Naive thymus-derived CD8-positive, alpha-beta T cell (primary cell): ENCODE data around the gene KLHL12. TPM values are rescaled to one million over a fixed set of nuclear protein-coding genes. Genes with fewer than 3 reads are reported as not detected.
A peak's percentile ranks its signal among the peaks of the same experiment; 100 is the strongest.
"Not testable (repeated sequence)": the region's sequence is repeated elsewhere in the genome, so short reads cannot be mapped to it uniquely, and the experiment has no call there.

Source experiments
- ATAC-seq, 2 donors: fragments of 150-1000 bp; cut with Tn5 transposase in 1 of 2; sonication (Bioruptor Pico), chemical (Tn5 transposase) in 1 of 2; 1 replicate in 1 of 2; 2 replicates in 1 of 2; pipeline ENCODE4 v1.10.0; 2021; ENCODE audit warnings: mild to moderate bottlenecking in 2 of 2, moderate library complexity in 2 of 2
- POLR2A ChIA-PET: fragments of 350-600 bp; sonication (Branson Sonifier 250); formaldehyde crosslinking; loops from one replicate; lab custom pipeline; 2021; ENCODE audit warnings: antibody characterized with exemption; lab: Charles Lee
- DNase-seq, 10 donors: peaks; one replicate each; pipeline versions ENCODE4 v3.0.0 to v3.0.0-alpha.2; 2020 to 2022
- H3K27ac Mint-ChIP-seq, 10 donors: one replicate each; pipeline ENCODE4 v1.8.0; 2020 to 2022; ENCODE audit warnings: mild to moderate bottlenecking in 10 of 10, mixed read lengths in 10 of 10, moderate library complexity in 4 of 10, inconsistent platforms in 1 of 10
- H3K27me3 Mint-ChIP-seq, 5 donors: one replicate each; pipeline ENCODE4 v1.8.0; 2021 to 2022; ENCODE audit warnings: mixed read lengths in 5 of 5
- H3K36me3 Mint-ChIP-seq, 3 donors: one replicate each; pipeline ENCODE4 v1.8.0; 2020 to 2022; ENCODE audit warnings: mixed read lengths in 3 of 3, mild to moderate bottlenecking in 2 of 3, inconsistent platforms in 1 of 3
- H3K4me1 Mint-ChIP-seq, 4 donors: one replicate each; pipeline ENCODE4 v1.8.0; 2021 to 2022; ENCODE audit warnings: mixed read lengths in 4 of 4
- H3K4me3 Mint-ChIP-seq, 10 donors: one replicate each; pipeline ENCODE4 v1.8.0; 2020 to 2022; ENCODE audit warnings: mild to moderate bottlenecking in 10 of 10, mixed read lengths in 10 of 10, moderate library complexity in 6 of 10, inconsistent platforms in 1 of 10
- H3K9me3 Mint-ChIP-seq, 9 donors: one replicate each; pipeline ENCODE4 v1.8.0; 2020 to 2022; ENCODE audit warnings: mixed read lengths in 9 of 9, mild to moderate bottlenecking in 3 of 9, inconsistent platforms in 1 of 9, moderate library complexity in 1 of 9
- polyA plus RNA-seq, 3 donors: library from polyadenylated mRNA; unstranded; fragments of 300-500 nt; fragmentation: Illumina TruSeq; gene quantifications; one replicate each; pipeline ENCODE4 v1.2.3, GENCODE V29; 2021
- total RNA-seq, 8 experiments: library from RNA in 2 of 8; stranded (reverse) in 2 of 8; gene quantifications; one replicate each; pipeline ENCODE4 v1.2.3 and lab custom pipeline; 2021 to 2026

The KLHL12 gene
- total and polyA plus RNA-seq, 5 experiments from 2014 or later: 12.5 to 25.4 (median 16.5) TPM

GRCh38 chr1:202909494-202909893 is 17.5 kb downstream of the KLHL12 start:
- POLR2A ChIA-PET: no interaction called here
- DNase-seq: no peak
- Mint-ChIP-seq H3K9me3 (no peaks in the 10 kb centered on the region), H3K4me3 (no peak overlapping the region), H3K36me3 (peaks cover 9 to 88% (median 25%) of the 10 kb centered on the region in 3 donors), H3K27ac (peak overlapping the region in 2 of 10 donors; percentile 35 to 72), H3K4me1 (peaks cover 1 to 7% (median 3%) of the 10 kb centered on the region in 4 donors), H3K27me3 (no peaks in the 10 kb centered on the region)
- no peak for ATAC-seq

DNA sequence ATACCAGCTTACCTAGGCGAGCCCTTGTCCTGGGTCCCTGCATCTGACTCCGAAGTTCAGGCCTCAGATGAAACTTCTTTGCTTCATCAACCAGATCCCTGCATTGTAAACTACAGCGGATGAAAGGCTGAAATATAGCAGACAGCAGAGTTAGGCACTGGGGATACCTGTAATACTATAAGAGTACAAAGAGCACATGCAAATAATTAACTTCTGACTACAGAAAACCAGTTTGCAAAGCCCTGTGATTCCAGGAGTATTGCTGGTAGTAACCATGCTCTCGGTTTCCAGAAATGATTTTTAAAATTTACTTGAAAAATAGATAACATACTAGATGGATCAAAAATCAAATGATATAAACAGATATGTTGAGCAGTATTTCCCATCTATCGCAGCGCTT is 18.0 kb downstream of the KLHL12 start:
- no peak for ATAC-seq
- Mint-ChIP-seq H3K27me3 (no peaks in the 10 kb centered on the region), H3K27ac (no peak overlapping the region), H3K9me3 (no peaks in the 10 kb centered on the region), H3K4me1 (peaks cover 1 to 7% (median 2%) of the 10 kb centered on the region in 4 donors), H3K36me3 (peaks cover 8 to 86% (median 25%) of the 10 kb centered on the region in 3 donors), H3K4me3 (no peak overlapping the region)
- POLR2A ChIA-PET: no interaction called here
- no peak for DNase-seq

DNA sequence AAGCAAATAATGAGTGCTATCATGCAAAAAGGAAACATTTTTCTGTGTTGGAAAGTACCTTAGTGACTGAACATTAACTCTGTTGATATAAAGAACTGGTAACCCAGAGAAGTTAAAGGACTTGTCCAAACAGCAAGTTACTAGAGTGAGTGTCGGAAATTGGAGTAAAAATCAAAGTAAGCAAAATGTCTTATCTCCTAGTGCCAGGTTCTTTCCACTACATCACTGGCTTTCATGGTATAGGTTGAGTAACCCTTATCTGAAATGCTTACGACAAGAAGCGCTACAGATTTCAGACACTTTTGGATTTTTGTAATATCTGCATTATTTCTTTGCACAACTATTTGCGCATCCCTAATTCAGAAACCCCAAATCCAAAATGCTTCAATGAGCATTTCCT is 21.7 kb downstream of the KLHL12 start:
- no peak for ATAC-seq
- Mint-ChIP-seq H3K27me3 (no peaks in the 10 kb centered on the region), H3K36me3 (peaks cover 0 to 82% (median 26%) of the 10 kb centered on the region in 3 donors), H3K9me3 (no peaks in the 10 kb centered on the region), H3K4me1 (no peaks in the 10 kb centered on the region), H3K27ac (no peak overlapping the region), H3K4me3 (no peak overlapping the region)
- POLR2A ChIA-PET: no interaction called here
- no peak for DNase-seq

DNA sequence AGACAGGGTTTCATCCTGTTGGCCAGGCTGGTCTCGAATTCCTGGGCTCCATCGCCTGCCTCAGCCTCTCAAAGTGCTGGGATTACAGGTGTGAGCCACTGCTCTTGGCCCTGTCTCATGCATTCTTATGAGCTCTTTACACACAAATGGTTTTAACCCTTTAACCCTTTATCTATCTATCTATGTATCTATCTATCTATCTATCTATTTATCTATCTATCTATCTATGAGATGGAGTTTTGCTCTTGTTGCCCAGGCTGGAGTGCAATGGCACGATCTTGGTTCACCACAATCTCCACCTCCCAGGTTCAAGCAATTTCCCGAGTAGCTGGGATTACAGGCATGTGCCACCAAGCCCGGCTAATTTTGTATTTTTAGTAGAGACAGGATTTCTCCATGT is 23.2 kb downstream of the KLHL12 start:
- Mint-ChIP-seq H3K27ac (peak overlapping the region in 2 of 10 donors; percentile 41 to 67), H3K36me3 (peaks cover 0 to 78% (median 20%) of the 10 kb centered on the region in 3 donors)
- not testable (repeated sequence) for H3K4me3 Mint-ChIP-seq, H3K4me1 Mint-ChIP-seq, H3K27me3 Mint-ChIP-seq, H3K9me3 Mint-ChIP-seq, ATAC-seq, DNase-seq
- POLR2A ChIA-PET: interaction anchor here (0.7 kb wide), 1 partner anchor 908 kb away, joined by 4 read pairs; no protein-coding TSS in a partner anchor

DNA sequence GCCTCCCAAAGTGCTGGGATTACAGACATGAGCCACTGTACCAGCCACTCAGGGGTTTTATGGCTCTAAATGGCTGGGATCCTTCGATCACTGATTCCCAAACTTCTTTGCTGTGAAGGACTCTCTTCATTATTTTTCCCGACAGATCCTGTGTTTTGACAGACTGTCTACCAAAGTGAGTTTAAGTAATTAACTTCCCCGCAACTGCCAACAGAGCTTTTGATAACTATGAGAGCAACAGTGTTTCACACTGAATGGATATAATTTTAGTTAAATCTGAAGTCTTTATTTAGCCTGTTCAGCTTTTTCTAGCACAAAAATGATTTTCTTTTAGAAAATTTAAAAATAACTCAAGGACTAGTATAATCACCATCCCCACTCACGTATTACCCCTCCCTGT is 25.5 kb downstream of the KLHL12 start:
- DNase-seq (no peak), ATAC-seq (no peak)
- Mint-ChIP-seq H3K9me3 (no peaks in the 10 kb centered on the region), H3K36me3 (peaks cover 0 to 78% (median 15%) of the 10 kb centered on the region in 3 donors), H3K27ac (no peak overlapping the region), H3K27me3 (no peaks in the 10 kb centered on the region), H3K4me3 (no peak overlapping the region), H3K4me1 (no peaks in the 10 kb centered on the region)
- POLR2A ChIA-PET: no interaction called here

DNA sequence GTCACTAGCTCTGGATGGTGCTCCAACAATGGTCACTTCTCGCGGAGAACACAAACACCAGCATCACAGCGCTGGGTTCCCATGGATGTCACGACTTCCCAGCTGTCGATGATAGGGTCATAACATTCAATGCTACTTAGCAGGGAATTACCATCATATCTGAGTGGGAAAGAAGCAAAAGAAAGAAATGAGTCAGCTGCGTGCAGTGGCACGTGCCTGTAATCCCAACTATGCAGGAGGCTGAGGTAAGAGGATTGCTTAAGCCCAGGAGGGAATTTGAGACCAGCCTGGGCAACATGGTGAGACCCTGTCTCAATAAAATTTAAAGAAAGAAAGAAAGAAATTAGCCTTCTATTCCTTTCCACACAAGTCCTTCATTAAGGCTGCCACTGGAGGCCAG is 34.5 kb downstream of the KLHL12 start:
- Mint-ChIP-seq H3K4me1 (peaks cover 10 to 16% (median 13%) of the 10 kb centered on the region in 4 donors), H3K36me3 (peaks cover 4 to 67% (median 14%) of the 10 kb centered on the region in 3 donors), H3K4me3 (no peak overlapping the region), H3K27me3 (peaks cover 0 to 2% (median 0%) of the 10 kb centered on the region in 5 donors), H3K27ac (peak overlapping the region in 1 of 10 donors; percentile 31), H3K9me3 (no peaks in the 10 kb centered on the region)
- POLR2A ChIA-PET: no interaction called here
- ATAC-seq (no peak), DNase-seq (no peak)

GRCh38 chr1:202890392-202890791 is 36.6 kb downstream of the KLHL12 start:
- peaks cover 4 to 47% (median 8%) of the 10 kb centered on the region in 3 donors for H3K36me3 Mint-ChIP-seq
- peak overlapping the region in 3 of 10 donors; percentile 8 to 99 (median 98) for H3K27ac Mint-ChIP-seq
- H3K4me3 Mint-ChIP-seq: no peak overlapping the region
- H3K9me3 Mint-ChIP-seq: no peaks in the 10 kb centered on the region
- no peak for DNase-seq
- H3K27me3 Mint-ChIP-seq: peaks cover 0 to 2% (median 0%) of the 10 kb centered on the region in 5 donors
- POLR2A ChIA-PET: no interaction called here
- no peak for ATAC-seq
- H3K4me1 Mint-ChIP-seq: peaks cover 10 to 20% (median 15%) of the 10 kb centered on the region in 4 donors

DNA sequence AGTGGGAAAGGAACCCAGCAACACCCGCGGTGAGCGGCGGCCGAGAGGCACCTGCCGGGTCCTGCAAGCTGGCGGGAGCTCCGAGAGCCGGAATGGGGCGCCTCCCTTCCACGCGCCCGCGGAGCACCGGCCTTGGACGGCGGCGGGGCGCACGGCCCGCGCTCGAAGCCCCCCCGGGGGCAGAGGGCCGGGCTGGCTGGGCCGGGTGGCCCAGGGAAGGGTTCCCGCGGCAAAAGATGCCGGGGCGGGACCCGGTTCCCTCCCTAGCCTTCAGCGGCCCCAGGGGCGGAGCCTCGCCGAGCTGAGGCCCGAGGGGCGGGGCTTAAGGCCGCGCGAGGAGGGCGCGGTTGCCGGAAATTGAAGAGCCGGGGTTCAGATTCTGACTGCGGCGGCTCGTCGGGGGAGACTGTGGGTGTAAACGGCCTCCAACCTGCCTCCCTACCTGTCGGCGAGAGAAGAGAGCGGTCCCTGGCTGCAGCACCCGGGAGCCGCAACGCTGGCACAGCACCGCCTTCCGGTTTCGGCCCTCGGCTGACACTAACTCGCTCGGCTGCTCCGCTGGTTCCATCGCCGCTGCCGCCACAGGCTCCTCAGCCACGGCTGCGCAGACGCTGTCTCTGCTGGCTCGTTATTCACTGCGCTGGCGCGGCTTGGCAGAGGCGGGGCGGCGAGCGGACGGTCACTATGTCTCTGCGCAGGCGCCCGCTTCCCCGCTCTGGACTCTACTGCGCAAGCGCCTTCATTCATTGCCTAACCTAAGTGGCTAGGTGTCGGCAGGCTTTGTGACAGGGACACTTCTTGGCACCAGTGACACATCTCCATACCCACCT is 38.3 kb downstream of the KLHL12 start, which contains the start of gene RABIF:
TSS of gene RABIF (minus strand) at position 619 of the 830 bp plus-strand sequence. CDS start at position 568, 51 bp downstream.
- H3K27ac Mint-ChIP-seq: peak within 1 kb of the TSS; percentile 93 to 99 (median 98)
- peaks cover 13 to 29% (median 20%) of the 10 kb centered on the region in 4 donors for H3K4me1 Mint-ChIP-seq
- POLR2A ChIA-PET: interaction anchor here (1.0 to 1.9 kb wide), 3 partner anchors 38 to 118 kb away, joined by 5 to 8 read pairs (median 7); partner anchors contain the start of genes KLHL12, PCAT6 and TMEM183A
- H3K4me3 Mint-ChIP-seq: peak within 1 kb of the TSS; percentile 91 to 100 (median 94)
- peak; percentile 93 to 97 (median 95) for DNase-seq
- no peaks in the 10 kb centered on the region for H3K9me3 Mint-ChIP-seq
- ATAC-seq: peak; percentile 91 to 92
- H3K27me3 Mint-ChIP-seq: peaks cover 0 to 2% (median 0%) of the 10 kb centered on the region in 5 donors
- peaks cover 0 to 33% (median 2%) of the 10 kb centered on the region in 3 donors for H3K36me3 Mint-ChIP-seq

GRCh38 chr1:202888221-202888530 is 38.9 kb downstream of the KLHL12 start:
- ATAC-seq (no peak), DNase-seq (no peak)
- POLR2A ChIA-PET: interaction anchor here (1.0 to 1.9 kb wide), 3 partner anchors 39 to 119 kb away, joined by 5 to 8 read pairs (median 7); partner anchors contain the start of genes KLHL12, PCAT6 and TMEM183A
- peaks cover 0 to 2% (median 0%) of the 10 kb centered on the region in 5 donors for H3K27me3 Mint-ChIP-seq
- peaks cover 0 to 29% (median 2%) of the 10 kb centered on the region in 3 donors for H3K36me3 Mint-ChIP-seq
- H3K4me3 Mint-ChIP-seq: peak overlapping the region; percentile 78 to 92 (median 89)
- H3K4me1 Mint-ChIP-seq: peaks cover 13 to 34% (median 22%) of the 10 kb centered on the region in 4 donors
- peak overlapping the region in 9 of 10 donors; percentile 48 to 93 (median 87) for H3K27ac Mint-ChIP-seq
- H3K9me3 Mint-ChIP-seq: no peaks in the 10 kb centered on the region

GRCh38 chr1:202880961-202881460 is 46.0 kb downstream of the KLHL12 start:
- peak overlapping the region in 1 of 10 donors; percentile 47 for H3K27ac Mint-ChIP-seq
- peaks cover 10 to 28% (median 13%) of the 10 kb centered on the region in 4 donors for H3K4me1 Mint-ChIP-seq
- ATAC-seq: no peak
- no peak overlapping the region for H3K4me3 Mint-ChIP-seq
- no peak for DNase-seq
- H3K36me3 Mint-ChIP-seq: peaks cover 4 to 42% (median 5%) of the 10 kb centered on the region in 3 donors
- POLR2A ChIA-PET: no interaction called here
- no peaks in the 10 kb centered on the region for H3K9me3 Mint-ChIP-seq
- H3K27me3 Mint-ChIP-seq: no peaks in the 10 kb centered on the region

DNA sequence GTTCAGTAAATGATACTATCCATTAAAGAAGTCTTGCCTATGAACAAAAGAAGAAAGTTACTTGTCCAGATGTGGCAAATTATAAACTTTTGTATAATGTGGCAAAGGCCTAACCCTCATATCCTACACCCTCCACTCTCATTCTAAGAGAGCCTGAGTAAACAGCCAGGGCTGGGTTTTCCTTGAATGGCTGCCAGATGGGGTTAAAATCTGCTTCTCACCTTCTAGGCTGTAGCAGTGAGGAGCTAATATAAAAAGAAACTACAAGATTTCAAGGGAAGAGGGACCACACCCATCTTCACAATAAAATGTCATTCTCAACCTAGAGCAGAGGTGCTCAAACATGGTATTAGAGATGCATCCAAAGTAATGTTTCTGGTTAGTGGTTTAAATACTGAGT is 47.0 kb downstream of the KLHL12 start:
- no peaks in the 10 kb centered on the region for H3K27me3 Mint-ChIP-seq
- H3K9me3 Mint-ChIP-seq: no peaks in the 10 kb centered on the region
- peaks cover 10 to 23% (median 11%) of the 10 kb centered on the region in 4 donors for H3K4me1 Mint-ChIP-seq
- POLR2A ChIA-PET: no interaction called here
- H3K36me3 Mint-ChIP-seq: peaks cover 4 to 42% (median 5%) of the 10 kb centered on the region in 3 donors
- H3K4me3 Mint-ChIP-seq: no peak overlapping the region
- DNase-seq (no peak), ATAC-seq (no peak)
- H3K27ac Mint-ChIP-seq: no peak overlapping the region

- POLR2A ChIA-PET: no interaction called here
- H3K27me3 Mint-ChIP-seq: no peaks in the 10 kb centered on the region
- peaks cover 6 to 16% (median 10%) of the 10 kb centered on the region in 4 donors for H3K4me1 Mint-ChIP-seq
- DNase-seq: no peak
- H3K4me3 Mint-ChIP-seq: no peak overlapping the region
- ATAC-seq: no peak
- H3K9me3 Mint-ChIP-seq: no peaks in the 10 kb centered on the region
- peak overlapping the region in 1 of 10 donors; percentile 47 for H3K27ac Mint-ChIP-seq
- peaks cover 4 to 42% (median 5%) of the 10 kb centered on the region in 3 donors for H3K36me3 Mint-ChIP-seq
Measured at GRCh38 chr1:202879128-202879527, 47.9 kb downstream of the KLHL12 start.
